NOMO-1 (cell line): ENCODE data around the gene LRRC32.
A peak's percentile ranks its signal among the peaks of the same experiment; 100 is the strongest.

Source experiments
- DNase-seq, 2 experiments: peaks; one replicate each; lab custom pipeline; 2025; ENCODE audit not compliant: unreplicated experiment in 2 of 2; lab: John Stamatoyannopoulos, UW

Gene LRRC32

DNA sequence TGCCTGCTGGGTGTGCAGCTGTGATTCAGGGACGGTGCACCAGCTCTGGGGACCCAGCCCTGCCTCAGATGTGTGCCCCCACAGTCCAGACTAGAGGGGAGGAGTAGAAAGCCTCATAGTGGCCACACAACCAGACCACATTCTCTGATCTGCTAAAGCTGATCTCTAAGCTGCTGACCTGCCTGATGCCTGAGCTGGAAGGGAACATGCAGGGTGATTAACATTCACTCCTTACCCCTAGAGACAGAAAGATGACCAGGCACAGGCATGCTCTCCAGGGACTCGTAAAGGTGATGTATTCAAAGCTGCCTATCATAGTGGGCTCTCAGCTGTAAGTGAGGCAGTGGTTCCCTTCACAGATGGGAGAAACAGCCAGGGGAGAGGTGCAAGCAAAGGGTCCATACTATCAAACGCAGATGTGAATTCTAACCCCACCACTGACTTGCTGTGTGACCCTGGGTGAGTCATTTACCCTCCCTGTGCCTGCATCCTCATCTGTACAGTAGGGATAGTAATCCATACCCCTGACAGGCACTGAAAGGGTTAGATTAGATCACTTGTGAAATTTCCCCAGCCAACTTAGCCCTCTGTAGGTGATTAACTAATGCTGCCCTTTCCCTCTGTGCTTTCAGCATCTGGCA lies 29.0 kb upstream of the LRRC32 start:
- DNase-seq: no peak

DNA sequence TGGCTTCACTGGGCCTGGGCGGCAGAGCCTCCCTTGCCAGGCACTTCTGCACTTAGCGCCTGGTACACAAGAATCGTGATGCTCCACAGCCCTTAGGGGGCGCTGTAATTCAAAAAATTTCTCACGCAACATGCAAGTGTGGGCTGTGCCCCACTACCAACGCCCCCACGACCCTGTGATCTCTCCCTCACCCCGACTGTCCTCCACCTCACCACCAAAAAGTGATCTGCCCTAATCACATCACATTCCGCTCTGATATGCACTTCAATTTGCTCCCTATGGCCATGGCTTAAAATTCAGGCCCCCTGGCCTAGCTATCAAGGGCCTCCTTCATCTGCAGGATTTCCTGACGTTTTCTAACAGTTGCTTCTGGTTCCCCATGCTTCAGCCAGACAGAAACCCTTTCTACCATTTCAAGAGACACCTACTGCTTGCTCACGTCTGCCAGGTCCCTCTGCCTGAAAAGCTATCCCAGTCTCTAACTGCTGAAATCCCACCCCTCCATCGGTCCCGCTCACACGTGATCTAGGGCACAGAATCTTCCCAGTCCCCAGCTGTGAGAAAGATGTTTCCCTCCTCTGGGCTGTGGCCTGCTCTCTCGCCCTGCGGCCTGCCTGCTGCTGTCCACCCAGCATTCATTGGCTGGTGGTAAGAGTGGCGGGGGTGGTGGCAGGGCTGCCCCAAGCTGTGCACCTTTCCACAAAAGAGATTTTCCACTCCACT lies 27.9 kb upstream of the LRRC32 start:
- no peak for DNase-seq

DNA sequence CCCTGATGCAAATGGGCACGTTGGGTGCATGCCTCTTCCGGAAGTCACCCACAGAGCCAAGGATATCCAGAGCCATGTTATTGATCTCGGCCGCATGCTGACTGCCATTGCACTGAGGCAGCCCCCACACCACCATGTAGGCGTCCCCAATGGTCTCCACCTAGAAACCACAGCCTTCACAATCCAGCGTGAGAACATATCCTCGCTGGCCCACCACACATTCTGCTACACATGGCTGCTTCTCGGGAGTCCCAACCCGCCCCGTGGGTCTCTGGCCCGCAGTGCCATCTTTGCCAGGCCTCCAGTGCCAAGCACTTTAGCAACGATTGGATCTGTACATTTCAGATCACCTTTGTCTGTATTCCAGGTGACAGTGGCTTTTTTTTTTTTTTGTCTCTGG lies 26.2 kb upstream of the LRRC32 start:
- DNase-seq: no peak

DNA sequence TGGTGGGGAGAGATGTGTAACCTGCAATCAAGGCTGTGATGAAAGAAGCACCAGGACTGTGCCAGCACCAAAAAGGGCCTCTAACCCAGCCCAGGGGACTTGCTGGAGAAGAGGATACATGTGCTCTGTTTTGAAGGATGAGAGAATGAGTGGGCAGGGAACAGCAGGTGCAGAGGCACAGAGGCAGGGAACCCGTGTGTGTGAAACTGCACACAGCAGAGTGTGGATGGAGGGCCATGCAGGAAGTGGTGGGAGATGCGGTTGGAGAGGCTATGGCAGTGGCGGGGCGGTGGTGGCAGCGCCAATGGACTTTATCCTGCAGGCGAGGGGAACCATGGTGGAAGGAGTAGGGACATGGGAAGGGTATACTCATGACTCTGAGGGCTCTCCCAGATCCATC lies 25.2 kb upstream of the LRRC32 start:
- no peak for DNase-seq

DNA sequence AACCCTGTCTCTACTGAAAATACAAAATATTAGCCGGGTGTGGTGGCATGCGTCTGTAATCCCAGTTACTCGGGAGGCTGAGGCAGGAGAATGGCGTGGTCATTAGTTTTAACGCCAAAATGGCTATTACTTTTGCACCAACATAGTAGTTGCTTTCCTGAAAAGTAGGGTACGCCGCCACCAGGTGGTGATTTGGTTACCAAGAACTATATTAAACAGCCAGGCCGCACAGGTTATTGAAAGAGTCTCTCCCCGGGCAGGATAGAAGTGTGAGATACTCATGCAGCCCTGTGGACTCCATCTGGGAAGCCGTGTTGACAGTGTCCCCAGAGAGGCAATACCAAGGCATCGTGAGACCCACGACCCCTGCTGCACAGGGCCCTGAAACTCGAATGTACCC lies 24.6 kb upstream of the LRRC32 start:
- DNase-seq: no peak

DNA sequence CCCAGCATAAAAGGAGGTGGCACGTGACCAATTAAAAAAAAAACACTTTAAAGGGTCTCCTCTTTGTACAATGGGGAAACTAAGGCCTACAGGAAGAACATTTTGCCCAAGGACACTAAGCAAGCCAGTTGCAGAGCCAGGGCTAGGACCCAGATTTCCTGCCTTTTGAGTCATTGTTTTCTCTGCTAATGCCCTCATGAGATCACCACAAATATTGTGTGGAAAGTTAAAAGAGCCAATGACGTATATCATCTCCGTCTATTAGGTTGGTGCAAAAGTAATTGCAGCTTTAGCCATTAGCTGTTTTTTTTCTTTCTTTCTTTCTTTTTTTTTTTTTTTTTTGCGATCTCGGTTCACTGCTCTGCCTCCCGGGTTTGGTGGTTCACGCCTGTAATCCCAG lies 24.1 kb upstream of the LRRC32 start:
- DNase-seq: no peak

DNA sequence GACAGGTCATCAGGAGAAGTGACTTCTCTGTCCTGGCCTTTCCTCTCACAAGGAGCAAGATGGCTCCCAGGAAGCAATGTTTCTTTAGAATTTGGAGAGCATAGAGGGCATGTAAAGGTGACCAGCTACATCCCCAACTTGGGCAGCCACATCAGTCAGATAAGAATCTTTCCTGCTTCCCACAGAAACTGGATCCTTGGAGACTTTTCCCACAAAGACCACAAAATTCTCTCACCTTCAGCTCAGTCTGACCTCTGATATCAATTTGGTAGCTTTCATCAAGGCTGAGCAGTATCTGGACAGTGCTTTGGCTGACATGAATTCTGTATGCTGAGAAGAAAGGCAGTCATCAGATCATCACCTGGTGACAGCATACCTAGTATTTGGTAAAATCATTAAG lies 23.3 kb upstream of the LRRC32 start:
- no peak for DNase-seq

DNA sequence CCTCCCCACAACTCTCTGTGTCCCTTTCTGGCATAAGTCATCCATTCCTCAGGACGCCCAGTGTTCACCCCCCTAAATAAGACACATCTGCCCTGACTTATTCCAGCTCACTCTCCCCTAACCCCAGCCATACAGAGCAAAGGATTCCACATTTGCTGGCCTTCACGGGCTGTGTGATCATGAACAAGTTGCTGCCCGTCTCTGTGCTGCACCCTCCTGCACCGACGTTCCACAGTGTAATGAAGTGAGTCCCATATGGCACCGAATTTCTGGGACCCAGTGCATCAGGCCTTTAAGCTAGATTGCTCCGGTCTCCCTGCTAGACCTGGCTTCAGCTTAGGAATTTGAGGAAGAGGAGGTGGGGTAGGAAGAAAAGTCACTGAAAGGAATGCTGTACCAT lies 22.4 kb upstream of the LRRC32 start:
- DNase-seq: no peak

DNA sequence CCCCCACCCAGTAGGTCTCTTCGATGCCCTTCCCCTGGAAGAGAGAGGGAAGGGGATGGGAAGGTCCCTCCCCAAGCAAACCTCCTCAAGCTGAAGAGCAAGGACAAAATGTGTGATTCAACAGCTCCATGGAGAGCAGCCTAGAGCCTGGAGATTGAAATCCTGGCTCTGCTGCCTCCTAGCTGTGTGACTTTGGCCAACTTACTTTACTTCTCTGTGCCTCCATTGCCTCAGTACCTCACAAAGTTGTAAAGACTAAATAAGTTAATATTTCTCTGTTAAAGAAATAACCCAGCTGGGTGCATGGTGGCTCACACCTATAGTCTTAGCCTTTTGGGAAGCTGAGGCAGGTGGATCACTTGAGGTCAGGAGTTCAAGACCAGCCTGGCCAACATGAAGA lies 21.1 kb upstream of the LRRC32 start:
- DNase-seq: no peak

DNA sequence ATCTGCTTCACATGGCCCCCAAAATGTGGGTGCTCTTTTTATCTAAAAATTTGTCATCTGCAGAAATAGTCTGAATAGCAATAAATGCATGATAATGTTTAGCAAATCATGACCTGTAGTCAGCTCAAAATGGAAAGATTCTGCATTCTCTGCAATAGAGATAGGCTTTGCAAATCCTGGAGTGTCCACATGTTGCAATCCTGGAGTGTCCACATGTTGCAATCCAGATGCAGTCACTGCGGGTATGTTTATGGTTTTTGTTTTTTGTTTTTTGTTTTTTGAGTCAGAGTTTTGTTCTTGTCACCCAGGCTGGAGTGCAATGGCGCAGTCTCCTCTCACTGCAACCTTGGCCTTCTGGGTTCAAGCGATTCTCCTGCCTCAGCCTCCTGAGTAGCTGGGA lies 20.2 kb upstream of the LRRC32 start:
- no peak for DNase-seq

DNA sequence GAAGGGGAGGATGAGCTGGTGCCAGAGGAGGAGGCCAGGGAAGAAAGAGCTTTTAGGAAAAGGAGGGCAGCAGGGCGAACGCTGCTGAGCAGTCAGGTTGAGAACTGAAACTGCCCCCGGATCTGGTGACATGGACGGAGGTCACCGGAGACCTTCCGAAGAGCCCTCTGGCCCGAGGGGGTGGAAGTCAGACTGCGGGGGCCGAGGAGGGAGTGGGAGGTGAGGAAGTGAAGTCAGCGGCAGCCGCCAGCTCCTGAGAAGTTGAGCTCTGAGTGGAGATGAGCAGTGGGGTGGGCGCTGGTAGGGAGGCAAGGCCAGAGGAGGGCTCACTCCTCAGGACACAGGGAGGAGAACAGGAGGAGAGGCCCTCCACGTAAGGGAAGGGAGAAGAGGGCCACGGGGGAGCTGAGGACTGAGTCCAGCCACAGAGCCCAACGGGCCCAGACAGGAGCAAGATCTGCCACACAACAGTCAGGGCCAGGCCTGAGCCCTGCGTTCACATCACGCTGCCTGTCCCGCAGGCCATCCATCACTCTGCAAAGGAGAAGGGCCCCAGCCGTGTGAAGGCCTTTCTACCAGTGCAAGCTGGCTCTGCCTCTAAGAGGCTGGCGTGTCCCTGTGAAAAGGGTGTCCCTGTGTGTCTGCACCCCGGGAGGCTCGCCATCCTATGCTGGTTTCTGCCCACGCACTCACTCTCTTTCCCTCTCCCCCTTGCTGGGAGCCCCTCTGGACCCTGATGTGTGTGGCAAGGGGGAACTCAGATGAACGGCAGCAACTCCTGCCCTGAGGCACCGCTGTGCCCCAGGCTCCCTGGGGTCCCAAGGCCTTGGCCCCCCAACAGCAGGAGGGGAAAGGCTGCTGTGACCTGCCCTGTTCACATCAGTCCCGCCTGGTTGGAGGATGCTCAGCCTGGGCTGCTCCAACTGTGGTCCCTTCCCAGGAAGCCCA lies 19.0 kb upstream of the LRRC32 start:
- no peak for DNase-seq

DNA sequence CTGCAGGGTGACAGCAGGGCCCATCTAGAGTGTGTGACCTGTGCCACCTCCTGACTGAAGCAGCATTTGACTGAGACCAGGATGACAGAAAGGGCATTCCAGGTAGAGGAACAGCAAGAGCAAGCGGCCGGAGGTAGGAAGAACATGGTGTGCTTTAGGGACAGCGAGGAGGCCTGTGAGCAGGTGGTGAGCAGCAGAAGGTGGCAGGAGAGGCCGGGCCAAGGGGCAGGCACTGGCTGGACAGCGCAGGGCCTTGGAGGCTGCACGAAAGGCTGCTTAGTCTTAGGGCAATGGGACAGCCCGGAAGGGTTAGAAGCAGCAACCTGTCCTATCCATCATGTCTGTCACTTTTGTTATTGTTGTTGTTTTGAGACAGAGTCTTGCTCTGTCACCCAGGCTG lies 17.6 kb upstream of the LRRC32 start:
- DNase-seq: no peak

DNA sequence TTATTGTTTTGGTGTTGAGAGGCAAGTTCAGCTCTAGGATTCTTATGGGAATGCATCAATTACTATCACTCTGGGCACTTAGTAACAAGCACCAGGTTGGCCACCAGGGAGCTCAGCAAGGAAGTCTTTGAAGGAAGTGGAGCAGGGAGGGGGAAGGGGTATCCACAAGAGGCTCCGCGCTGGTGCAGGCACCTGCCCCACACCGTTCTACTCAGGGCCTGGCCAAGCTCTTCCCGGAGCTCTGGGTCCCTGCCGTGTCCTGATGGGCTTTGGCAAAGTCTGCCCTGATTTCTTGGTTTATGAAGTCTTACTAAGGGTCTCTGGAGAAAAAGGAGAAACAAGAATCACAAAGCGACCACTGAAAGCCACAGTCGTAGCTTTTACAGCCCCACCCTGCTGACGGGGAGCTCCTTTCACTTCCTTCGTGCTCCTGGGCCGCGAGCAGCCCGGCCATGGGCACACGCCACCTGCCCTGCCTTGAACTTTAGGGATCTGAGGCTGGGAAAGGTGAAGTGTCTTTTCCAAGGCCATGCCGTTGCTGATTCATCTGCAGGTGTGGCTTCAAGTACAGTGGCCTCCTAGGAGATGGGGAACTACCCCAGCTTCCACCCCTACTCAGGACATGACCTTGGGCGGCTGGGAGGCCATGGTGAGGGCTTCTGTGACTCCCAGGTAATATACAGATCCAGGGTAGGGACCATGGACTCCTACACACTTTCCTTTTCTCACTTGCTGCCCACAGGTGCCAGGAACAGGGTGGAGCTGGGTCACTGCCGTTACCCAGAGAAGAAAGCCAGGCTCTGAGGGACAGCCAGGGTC lies 15.9 kb upstream of the LRRC32 start:
- DNase-seq: peak; percentile 30 to 57

DNA sequence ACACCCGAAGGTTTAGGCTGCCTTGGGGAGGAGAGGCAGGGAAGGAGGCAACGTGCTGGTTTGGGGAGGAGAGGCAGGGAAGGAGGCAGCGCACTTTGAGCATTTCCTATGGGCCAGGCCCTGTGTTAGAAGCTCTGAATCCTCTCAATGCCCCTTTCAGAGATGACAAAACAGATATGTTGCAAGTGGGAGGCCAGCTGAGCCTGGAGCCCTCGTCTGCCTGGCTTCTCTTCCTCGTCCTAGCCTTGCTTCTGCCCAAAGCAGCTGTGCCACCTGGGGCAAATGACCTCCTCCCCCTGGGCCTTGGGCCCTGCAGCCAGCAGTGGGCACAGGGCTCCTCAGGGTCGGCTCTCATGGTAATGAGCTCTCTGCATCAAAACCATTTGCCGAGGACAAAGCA lies 15.3 kb upstream of the LRRC32 start:
- peak; percentile 57 to 58 for DNase-seq

DNA sequence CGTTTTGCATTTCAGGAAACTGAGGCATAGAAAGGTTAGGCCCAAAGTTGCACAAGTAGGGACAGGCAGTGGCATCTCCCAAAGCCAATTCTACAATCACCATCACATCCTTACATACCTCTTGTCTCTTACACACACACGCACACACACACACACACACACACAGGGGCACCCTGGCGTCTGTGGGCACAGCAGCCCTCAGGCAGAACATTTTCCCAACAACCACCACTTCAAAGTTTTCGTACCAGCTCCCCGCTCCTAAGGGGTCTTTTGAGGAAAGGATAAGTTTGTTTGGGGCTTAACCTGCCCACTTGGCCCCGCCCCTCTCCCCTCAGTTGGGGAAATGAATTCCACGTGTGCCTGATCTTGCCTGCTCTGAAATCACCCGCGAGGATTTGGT lies 14.7 kb upstream of the LRRC32 start:
- no peak for DNase-seq

DNA sequence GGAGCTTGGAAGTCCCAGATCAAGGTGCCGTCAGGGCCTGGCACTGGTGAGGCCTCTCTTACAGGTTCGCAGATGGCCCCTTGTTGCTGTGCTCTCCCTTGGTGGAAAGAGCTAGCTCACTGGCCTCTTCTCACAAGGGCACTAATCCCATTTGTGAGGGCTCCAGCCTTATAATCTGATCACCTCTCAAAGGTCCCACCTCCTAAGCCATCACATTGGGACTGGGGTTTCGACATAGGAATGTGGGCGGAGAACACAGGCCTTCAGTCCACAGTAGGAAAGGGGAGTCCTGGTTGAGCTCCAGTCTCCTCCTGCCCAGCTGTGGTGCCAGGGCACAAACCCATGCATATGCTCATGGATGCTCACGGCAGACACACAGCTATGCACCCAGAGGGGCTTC lies 14.0 kb upstream of the LRRC32 start:
- no peak for DNase-seq

DNA sequence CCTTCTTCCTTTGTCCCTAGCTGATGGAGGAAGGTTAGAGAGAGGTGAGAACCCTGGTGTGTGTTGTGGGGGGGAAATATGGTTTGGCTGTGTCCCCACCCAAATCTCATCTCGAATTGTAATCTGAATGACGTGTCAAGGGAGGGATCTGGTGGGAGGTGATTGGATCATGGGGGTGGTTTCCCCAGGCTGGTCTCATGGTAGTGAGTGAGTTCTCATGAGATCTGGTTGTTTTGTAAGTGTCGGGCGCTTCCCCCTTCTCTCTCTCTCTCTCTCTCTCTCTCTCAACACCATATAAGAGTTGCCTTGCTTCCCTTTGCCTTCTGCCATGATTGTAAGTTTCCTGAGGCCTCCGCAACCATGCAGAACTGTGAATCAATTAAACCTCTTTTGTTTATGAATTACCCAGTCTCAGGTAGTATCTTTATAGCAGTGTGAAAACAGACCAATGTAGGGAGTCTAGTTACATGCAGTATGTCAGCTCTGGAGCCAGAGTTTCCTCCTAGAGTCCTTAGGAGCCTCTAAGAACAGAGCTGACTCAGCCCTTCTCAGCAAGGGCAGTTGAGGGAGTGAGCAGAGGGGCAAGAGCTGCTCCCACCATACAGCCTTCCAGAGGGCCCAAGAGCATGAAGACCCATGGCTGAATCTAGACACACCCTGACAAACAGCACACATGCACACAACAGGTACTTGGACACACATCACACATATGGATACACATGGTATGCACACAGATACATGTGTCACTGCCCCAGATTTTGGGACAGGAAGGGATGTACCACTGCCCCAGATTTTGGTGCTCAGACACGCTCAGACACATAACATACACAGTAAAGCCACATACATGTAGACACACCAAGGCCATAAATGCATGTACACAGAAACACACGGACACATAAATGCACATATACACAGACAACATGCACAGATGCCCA lies 12.9 kb upstream of the LRRC32 start:
- DNase-seq: no peak

DNA sequence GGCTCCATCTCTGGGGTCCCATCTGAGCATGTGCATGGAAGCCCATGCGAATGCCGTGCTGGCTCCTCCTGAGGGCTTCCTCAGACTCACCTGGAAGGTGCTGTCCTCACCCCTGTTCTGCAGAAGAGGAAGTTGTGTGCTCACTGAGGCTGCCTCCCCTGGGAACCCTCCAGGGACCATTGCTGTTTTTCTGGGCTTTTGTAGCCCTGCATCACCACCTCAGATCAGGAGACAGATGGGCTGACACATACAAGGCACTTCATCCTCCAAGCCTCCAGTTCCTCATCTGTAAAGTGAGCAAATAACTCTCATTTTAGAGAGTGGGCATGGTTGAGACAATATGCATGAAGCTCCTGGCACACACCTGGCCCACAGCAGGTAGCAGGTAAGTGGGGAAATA lies 12.1 kb upstream of the LRRC32 start:
- no peak for DNase-seq

DNA sequence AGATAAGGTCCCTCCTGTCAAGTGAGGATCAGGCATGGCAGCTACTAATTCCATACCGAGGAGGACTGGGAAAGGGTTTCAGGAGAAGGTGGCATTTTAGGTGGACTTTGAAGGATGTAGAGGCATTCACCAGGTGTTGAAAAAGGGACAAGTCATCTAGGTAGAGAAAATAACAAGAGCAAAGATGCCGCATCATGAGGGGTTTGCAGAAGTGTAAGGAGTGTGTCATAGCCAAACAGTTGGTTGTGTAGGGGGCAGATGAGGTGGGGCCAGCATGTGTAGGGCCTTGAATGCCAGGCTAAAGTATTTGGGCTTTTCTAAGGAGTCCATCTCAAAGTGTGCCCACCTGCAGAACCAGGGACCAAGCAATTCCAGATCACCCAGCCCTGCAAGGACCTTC lies 11.6 kb upstream of the LRRC32 start:
- DNase-seq: no peak
